ENCODE measurements around the gene MAP2K2. TPM values are rescaled to one million over a fixed set of nuclear protein-coding genes. Genes with fewer than 3 reads are reported as not detected.

The MAP2K2 gene
- polyA plus RNA-seq, 1 experiment = 143 TPM

GRCh38 chr19:4121273-4121612 lies 2.7 kb downstream of the MAP2K2 start:
- Histone ChIP-seq H3K4me3 (ENCODE audit: low read depth, low read length) (no peak overlapping the region), H3K36me3 (ENCODE audit: control insufficient read depth, insufficient read depth, low read length) (peaks cover 14% of the 10 kb centered on the region), H3K27me3 (ENCODE audit: control insufficient read depth, insufficient read depth, low read length) (no peaks in the 10 kb centered on the region)
- TF ChIP-seq, protein P1, sequence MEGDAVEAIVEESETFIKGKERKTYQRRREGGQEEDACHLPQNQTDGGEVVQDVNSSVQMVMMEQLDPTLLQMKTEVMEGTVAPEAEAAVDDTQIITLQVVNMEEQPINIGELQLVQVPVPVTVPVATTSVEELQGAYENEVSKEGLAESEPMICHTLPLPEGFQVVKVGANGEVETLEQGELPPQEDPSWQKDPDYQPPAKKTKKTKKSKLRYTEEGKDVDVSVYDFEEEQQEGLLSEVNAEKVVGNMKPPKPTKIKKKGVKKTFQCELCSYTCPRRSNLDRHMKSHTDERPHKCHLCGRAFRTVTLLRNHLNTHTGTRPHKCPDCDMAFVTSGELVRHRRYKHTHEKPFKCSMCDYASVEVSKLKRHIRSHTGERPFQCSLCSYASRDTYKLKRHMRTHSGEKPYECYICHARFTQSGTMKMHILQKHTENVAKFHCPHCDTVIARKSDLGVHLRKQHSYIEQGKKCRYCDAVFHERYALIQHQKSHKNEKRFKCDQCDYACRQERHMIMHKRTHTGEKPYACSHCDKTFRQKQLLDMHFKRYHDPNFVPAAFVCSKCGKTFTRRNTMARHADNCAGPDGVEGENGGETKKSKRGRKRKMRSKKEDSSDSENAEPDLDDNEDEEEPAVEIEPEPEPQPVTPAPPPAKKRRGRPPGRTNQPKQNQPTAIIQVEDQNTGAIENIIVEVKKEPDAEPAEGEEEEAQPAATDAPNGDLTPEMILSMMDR (IDR thresholded peaks at IDR 0.05; ENCODE audit: insufficient read depth, low read depth, low read length) = no peak
- POLR2A ChIA-PET = no interaction called here
- CTCF ChIA-PET = no interaction called here
- no peak for DNase-seq (ENCODE audit: low read depth)

- no peaks in the 10 kb centered on the region for H3K27me3 ChIP-seq (ENCODE audit: control insufficient read depth, insufficient read depth, low read length)
- POLR2A ChIA-PET = no interaction called here
- H3K36me3 ChIP-seq (ENCODE audit: control insufficient read depth, insufficient read depth, low read length) = peaks cover 17% of the 10 kb centered on the region
- no peak overlapping the region for H3K4me3 ChIP-seq (ENCODE audit: low read depth, low read length)
- TF ChIP-seq, protein P1 (IDR thresholded peaks at IDR 0.05; ENCODE audit: insufficient read depth, low read depth, low read length) = no peak
- CTCF ChIA-PET = no interaction called here
- DNase-seq (ENCODE audit: low read depth) = no peak
Observed at GRCh38 chr19:4120559-4121272, 3.2 kb downstream of the MAP2K2 start.

GRCh38 chr19:4119763-4120162 lies 4.2 kb downstream of the MAP2K2 start:
- H3K36me3 ChIP-seq (ENCODE audit: control insufficient read depth, insufficient read depth, low read length) = peaks cover 20% of the 10 kb centered on the region
- CTCF ChIA-PET = interaction anchor here (2.2 kb wide), 1 partner anchor 20 kb away, joined by 12 read pairs; no protein-coding TSS in a partner anchor

DNA sequence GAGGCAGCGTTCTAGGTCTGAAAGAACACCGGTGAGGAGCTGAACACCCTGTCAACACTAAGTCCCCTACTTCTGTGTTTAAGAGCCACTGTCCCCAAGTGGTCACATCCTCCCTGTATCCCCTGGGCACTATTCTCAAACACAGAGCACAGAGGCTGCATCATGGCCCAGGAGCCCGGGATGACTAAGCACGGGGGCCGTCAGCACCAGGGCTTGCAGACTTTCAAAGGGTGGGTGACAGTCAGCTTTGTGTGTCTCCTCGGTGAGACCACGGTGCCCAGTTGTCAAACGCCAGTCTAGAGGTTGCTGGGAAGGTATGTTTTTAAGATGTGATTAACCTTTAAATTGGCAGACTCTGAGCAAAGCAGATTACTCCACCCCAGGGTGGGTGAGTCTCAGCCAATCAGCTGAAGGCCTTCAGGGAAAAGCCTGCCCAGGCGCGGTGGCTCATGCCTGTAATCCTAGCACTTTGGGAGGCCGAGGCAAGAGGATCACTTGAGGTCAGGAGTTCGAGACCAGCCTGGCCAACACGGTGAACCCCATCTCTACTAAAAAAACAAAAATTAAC lies 8.0 kb downstream of the MAP2K2 start:
- Histone ChIP-seq H3K27me3 (ENCODE audit: control insufficient read depth, insufficient read depth, low read length) (no peaks in the 10 kb centered on the region), H3K4me3 (ENCODE audit: low read depth, low read length) (no peak overlapping the region), H3K36me3 (ENCODE audit: control insufficient read depth, insufficient read depth, low read length) (peaks cover 35% of the 10 kb centered on the region)
- POLR2A ChIA-PET = no interaction called here
- CTCF ChIA-PET = interaction anchor here (0.6 to 0.7 kb wide), 2 partner anchors 71 to 544 kb away, joined by 3 read pairs; no protein-coding TSS in a partner anchor
- TF ChIP-seq, protein P1 (IDR thresholded peaks at IDR 0.05; ENCODE audit: insufficient read depth, low read depth, low read length) = no peak
- no peak for DNase-seq (ENCODE audit: low read depth)

More at GRCh38 chr19:4119763-4120162, 4.2 kb downstream of the MAP2K2 start:
- TF ChIP-seq, protein P1 (IDR thresholded peaks at IDR 0.05; ENCODE audit: insufficient read depth, low read depth, low read length) = no peak
- POLR2A ChIA-PET = no interaction called here
- Histone ChIP-seq H3K4me3 (ENCODE audit: low read depth, low read length) (no peak overlapping the region), H3K27me3 (ENCODE audit: control insufficient read depth, insufficient read depth, low read length) (no peaks in the 10 kb centered on the region)
- DNase-seq (ENCODE audit: low read depth) = no peak

DNA sequence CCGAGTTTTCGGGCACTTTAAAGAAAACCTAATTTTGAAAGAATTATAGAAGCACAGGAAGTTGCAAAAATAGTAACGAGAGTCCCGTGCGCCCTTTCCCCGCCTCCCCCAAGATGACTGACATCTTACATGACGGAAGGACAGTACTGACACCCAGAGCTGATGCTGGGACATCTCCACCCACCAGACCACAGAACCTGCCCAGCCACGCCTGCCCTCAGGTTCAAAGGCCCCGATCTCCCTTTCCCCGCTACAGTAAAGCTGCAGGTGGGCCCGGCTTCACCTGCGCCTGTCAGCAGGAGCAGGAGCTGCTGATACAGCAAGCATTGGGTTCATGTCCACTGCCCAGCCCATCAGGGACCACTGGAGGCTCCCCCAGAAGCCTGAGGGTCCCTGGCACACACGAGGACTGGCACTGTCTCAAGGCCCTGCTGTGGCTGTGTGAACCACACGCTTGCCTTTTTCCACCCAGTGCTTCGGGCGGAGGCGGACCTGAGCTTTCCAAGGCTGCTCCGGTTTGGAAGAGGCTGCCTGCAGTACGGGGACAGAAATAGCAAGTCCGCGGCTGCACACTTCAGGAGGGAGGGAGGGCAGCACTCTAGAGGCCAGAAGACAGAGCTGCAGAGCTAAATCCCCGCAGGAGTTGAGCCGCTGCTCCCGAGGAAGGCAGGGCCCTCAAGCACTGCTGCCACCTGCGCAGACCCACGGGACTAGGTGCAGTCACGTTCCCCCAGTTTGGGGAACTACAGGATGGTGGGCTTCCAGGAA lies 8.7 kb downstream of the MAP2K2 start:
- ChIA-PET CTCF (interaction anchor here (0.6 to 0.7 kb wide), 2 partner anchors 71 to 543 kb away, joined by 3 read pairs; no protein-coding TSS in a partner anchor), POLR2A (no interaction called here)
- no peak for DNase-seq (ENCODE audit: low read depth)
- Histone ChIP-seq H3K36me3 (ENCODE audit: control insufficient read depth, insufficient read depth, low read length) (peaks cover 39% of the 10 kb centered on the region), H3K4me3 (ENCODE audit: low read depth, low read length) (no peak overlapping the region), H3K27me3 (ENCODE audit: control insufficient read depth, insufficient read depth, low read length) (no peaks in the 10 kb centered on the region)
- TF ChIP-seq, protein P1 (IDR thresholded peaks at IDR 0.05; ENCODE audit: insufficient read depth, low read depth, low read length) = no peak
